HG03439 (cell line): ENCODE results near the gene KRT39.

Experiments
- ATAC-seq: cut with Tn5 transposase; IDR thresholded peaks from one replicate; pipeline ENCODE4 v1.9.1; 2021; ENCODE audit warnings: mild to moderate bottlenecking, moderate library complexity; ENCODE audit not compliant: unreplicated experiment

The KRT39 gene

DNA sequence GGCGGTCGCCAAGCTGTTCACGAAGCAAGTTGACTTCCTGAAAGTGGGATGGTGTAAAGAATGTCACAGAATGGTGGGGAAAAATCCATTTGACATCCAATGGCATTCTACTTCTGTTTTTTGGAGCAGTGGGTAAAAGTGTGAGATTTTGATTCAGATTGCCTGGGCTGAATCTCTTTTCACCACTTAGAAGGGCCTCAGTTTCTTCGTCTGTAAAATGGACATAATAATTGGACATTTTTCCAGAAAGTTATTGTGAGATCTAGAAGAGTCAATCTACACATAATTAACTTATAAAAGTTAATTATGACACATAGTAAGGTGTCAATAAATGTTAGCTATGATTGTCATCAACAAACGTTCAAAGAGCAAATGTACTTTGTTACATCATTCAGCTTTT, 14.4 kb upstream of the KRT39 start:
- no peak for ATAC-seq

DNA sequence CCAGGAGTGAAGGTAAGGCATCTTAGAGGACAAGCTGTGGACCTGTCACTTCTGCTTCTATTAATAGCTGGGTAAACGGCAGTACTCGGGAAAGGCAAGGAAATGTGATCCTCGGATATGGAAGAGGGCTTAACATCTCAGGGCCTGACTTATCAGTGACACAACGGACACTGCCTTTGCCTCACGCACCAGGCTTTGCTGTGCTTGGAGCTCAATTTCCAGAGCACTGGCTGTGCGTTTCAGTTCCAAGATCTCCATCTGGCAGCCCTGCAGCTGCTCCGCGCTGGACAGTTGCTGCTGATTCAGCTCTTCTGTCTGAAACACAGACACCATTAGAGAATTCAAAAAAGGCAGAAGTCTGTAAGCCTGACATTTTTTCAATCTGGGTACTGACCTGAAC, 13.8 kb upstream of the KRT39 start:
- ATAC-seq, result no peak

- ATAC-seq, result no peak
Observed at GRCh38 chr17:40980117-40980516, 13.4 kb upstream of the KRT39 start.

DNA sequence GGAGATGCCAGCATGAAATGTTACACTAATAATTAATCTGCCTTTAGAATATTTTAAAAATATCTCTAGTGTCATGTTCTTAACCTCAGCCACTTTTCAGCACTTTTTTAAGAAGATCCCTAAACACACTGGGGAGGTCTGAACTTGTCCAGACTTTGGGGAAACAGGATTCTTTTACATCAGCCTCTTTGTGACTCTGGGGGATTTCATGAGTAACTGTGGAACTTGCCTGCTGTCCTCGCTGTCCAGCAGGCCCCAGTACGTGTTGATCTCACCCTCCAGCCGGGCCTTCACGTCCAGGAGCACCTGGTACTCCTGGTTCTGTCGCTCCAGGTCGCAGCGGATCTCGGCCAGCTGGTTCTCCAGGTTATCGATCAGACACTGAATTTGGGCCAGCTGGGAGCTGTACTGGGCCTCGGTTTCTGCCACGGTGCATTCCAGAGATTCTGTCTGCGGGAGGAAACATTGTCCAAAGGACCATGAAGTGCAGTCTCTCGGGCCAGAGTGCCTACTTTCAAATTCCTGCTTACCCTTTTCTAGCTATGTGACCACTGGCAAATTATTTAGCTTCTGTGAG, 11.9 kb upstream of the KRT39 start:
- ATAC-seq, result no peak

GRCh38 chr17:40975516-40975915, 8.8 kb upstream of the KRT39 start:
- no peak for ATAC-seq

GRCh38 chr17:40974366-40974765, 7.6 kb upstream of the KRT39 start:
- no peak for ATAC-seq

DNA sequence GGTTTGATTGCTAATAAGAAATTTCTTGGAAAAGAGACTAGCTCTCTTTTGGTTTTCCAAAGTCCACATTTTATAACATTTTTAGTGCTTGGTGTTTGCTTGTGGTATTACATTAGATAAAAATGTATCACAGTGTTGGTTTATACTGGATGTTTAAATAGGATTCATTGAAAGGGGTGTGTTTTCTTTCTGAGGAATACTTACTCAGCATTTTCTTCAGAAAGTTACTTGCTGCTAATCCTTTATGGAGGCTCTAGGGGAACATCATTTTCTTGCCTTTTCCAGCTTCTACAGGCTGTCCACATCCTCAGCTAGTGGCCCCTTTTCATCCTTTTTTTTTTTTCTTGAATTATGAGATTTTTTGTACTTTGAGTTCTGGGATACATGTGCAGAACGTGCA, 834 bp upstream of the KRT39 start:
- ATAC-seq, result no peak

DNA sequence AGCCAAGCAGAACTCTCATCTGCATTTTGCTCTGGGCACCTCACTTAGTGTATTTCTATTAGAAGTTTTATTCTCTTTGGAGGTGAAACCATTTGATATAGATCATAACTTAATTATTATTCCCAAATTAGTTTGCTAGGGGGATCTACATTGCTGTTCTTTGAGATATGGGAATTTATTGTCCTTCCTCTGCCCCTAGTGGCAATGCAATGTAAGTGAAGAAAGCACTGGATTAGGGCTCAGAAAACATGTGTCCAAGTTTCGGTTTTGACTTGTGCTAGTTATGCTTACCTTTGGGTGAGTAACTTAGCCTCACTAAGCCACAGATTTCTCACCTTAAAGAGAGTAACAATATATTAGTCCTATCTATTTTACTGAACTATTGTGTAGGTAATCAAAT, 2.9 kb downstream of the KRT39 start:
- no peak for ATAC-seq

- no peak for ATAC-seq
Observed at GRCh38 chr17:40962059-40962561, 4.6 kb downstream of the KRT39 start.

GRCh38 chr17:40961591-40961990, 5.2 kb downstream of the KRT39 start:
- ATAC-seq, result no peak

GRCh38 chr17:40960144-40960543, 6.6 kb downstream of the KRT39 start:
- no peak for ATAC-seq

DNA sequence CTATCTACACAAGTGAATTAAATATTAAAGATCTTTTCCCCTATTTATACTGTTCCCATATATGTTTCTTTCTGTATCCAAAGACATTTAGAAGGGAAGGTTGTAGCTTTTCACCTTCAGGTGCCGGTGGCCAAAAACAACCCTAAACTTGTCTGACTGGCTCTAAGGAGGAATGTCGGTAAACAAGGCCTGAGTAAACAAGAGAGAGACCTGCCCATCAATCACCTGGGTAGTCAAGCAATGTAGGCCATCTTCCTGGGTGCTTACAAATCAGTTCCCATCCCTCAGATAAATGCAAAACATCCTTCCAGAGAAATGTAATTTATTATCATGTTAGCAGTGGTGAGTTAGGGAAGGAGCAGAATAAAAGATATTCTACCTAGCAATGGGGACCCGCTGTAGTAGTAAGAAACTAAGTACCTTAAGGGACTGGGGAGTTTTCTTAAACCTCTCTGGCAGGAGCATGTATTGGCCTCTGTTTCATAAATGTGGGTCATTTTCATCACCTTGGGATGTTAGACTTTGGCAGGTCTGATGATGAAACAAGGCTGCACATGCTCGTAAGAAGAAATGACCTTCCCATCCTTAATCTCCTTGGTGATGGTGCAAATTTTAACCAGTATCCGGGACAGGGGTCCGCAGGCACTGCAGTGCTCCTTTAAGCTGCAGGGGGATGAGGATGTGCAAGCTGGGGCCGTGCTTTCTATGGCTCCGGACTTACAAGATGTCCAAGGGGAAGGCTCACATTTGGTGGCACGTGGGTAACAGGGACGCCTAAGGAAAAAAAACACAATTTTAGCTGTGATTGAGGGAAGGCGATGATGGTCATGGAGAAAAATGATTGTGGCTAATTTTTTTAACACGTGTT, 8.4 kb downstream of the KRT39 start:
- ATAC-seq, result no peak

GRCh38 chr17:40956401-40957254, 10.1 kb downstream of the KRT39 start:
- no peak for ATAC-seq

DNA sequence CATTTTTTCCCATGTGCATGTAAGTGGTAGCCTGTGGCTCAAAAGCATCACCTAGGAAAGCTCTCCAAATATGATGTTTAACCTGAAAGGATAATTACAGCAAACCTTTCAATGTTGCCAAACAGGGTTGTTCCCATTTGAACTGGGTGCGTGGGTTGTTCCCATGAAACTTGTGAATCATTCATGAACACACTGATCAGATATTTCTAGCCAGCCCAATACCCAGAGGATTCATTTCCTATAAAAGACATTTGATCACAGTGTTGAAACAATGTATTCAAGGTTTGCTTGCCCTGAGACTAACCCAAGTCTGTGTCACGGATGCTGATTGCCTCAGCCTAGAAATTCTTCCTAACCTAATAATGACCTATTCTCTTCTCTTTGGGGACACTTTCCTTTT, 12.9 kb downstream of the KRT39 start:
- ATAC-seq, result no peak

DNA sequence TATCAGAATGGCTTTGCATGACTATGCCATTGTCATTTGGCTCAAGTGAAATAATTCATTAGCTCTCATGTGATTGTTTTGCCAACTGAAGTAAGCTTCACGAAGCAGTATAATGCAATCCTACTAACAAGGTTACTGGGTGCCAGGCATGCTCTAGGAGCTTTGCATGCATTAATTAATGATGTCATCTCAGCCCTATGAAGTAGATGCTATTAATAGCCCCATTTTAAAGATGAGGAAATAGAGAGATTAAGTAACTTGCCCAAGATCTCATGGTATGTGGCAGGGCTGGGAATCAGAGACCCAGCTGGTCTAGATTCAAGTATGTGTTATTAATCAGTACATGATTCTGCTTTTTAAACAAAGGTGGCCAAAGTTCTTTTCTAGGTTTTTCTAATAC, 14.1 kb downstream of the KRT39 start:
- ATAC-seq, result no peak

- no peak for ATAC-seq
Observed at GRCh38 chr17:40952154-40952553, 14.6 kb downstream of the KRT39 start.

DNA sequence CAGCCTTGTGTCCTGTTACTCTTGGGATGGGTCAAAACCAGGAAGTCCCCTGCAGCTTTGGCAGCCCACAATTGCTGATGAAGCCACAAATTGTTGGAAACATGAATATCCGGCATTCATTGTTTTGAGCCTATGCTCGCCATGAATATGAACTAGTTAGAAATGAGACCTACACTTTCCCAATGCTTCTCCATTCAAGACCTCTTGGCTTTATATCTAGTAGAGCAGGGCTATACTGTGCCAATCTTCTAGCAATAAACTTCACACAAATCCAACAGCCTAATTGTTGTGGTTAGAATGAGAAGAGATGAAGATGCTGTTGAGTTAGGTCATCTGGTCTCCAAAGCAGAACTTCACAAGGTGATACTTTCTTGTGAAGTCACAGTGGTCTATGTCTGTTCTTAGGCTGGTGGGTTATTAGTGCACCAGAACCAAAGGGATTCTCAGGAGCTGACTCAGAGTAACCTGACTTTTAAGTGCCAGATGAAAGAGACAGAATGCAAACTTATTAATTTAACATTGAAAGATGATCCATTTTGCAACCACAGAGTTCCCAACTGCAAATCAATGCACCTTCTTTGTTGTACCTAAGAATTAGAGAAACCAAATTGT, 15.6 kb downstream of the KRT39 start:
- no peak for ATAC-seq

DNA sequence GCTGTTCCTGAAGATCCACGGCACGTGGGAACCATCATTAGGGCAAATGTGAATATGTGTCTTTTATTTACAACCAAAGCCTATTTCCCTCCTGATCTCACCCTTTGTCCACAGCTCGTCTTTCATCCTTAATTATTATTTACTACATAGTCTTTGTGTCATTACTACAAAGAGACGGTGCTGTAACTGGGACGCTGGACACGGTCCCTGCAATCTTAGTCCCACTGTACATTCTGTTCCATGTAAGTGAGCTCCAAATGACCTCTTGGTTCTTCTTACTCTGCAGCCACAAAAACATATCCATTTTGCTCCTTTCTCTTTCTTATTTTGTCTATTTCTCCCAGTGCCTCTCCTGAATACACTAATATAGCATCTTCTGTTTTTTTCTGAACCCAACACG, 16.6 kb downstream of the KRT39 start:
- no peak for ATAC-seq

DNA sequence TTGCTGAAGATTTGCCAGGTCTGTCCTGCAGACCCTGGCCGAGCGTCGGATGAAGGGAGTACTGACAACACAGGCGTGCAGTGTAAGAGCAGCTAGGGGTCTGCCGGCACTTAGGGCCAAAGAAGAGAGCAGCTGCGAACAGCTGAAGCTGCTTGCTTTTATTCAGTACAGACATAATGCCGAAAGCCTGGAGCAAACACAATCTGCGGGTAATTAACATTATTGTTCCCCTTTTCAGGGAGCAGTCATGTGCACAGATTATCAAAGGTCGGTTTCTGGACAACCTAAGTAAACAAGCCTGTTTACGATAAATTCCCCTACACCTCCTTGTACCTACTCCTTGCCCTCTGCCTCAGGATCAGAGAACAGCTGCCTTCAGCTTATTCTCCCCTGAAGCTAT, 17.3 kb downstream of the KRT39 start:
- ATAC-seq, result no peak

GRCh38 chr17:40947929-40948328, 18.8 kb downstream of the KRT39 start:
- ATAC-seq, result no peak

GRCh38 chr17:40945414-40945813, 21.3 kb downstream of the KRT39 start:
- no peak for ATAC-seq
